WTC11 (cell line): Measurements from ENCODE around the gene HEATR5A.

Source experiments
- CTCF ChIP-seq: fragments of 200-600 bp; IDR thresholded peaks from 2 replicates; pipeline ENCODE4 v1.8.0; 2022; ENCODE audit warnings: antibody characterized with exemption
- E2F1 ChIP-seq: sonication (generic); formaldehyde crosslinking; IDR thresholded peaks from 2 replicates; pipeline ENCODE4 v1.8.0; 2022; ENCODE audit warnings: mild to moderate bottlenecking, missing genetic modification reagents
- ESRRA ChIP-seq: sonication (generic); formaldehyde crosslinking; IDR thresholded peaks from 2 replicates; pipeline ENCODE4 v1.8.1; 2022; ENCODE audit warnings: mild to moderate bottlenecking, missing genetic modification reagents, borderline replicate concordance
- ETV6 ChIP-seq: sonication (generic); formaldehyde crosslinking; IDR thresholded peaks from 2 replicates; pipeline ENCODE4 v1.8.1; 2022; ENCODE audit warnings: mild to moderate bottlenecking, missing genetic modification reagents
- JUN ChIP-seq: sonication (generic); formaldehyde crosslinking; IDR thresholded peaks from 2 replicates; pipeline ENCODE4 v1.8.0; 2023; ENCODE audit warnings: mild to moderate bottlenecking, missing genetic modification reagents
- NR3C1 ChIP-seq: sonication (generic); formaldehyde crosslinking; conservative IDR thresholded peaks from 2 replicates; pipeline ENCODE4 v1.8.1; 2023; ENCODE audit warnings: low read depth, mild to moderate bottlenecking, missing genetic modification reagents
- PRDM15 ChIP-seq: sonication (generic); formaldehyde crosslinking; IDR thresholded peaks from 2 replicates; pipeline ENCODE4 v1.8.0; 2022; ENCODE audit warnings: missing genetic modification reagents
- STAT6 ChIP-seq: sonication (generic); formaldehyde crosslinking; conservative IDR thresholded peaks from 2 replicates; pipeline ENCODE4 v1.8.1; 2023; ENCODE audit warnings: mild to moderate bottlenecking, low read depth, missing genetic modification reagents, moderate library complexity
- USF1 ChIP-seq: sonication (generic); formaldehyde crosslinking; IDR thresholded peaks from 2 replicates; pipeline ENCODE4 v1.8.0; 2022; ENCODE audit warnings: mild to moderate bottlenecking, missing genetic modification reagents
- USF2 ChIP-seq: sonication (generic); formaldehyde crosslinking; IDR thresholded peaks from 2 replicates; pipeline ENCODE4 v1.8.1; 2023; ENCODE audit warnings: mild to moderate bottlenecking, missing genetic modification reagents, moderate library complexity
- ZNF317 ChIP-seq: sonication (generic); formaldehyde crosslinking; IDR thresholded peaks from 2 replicates; pipeline ENCODE4 v1.8.1; 2023; ENCODE audit warnings: low read depth, mild to moderate bottlenecking, moderate library complexity, missing genetic modification reagents, borderline replicate concordance

GRCh38 chr14:31307198-31307597 is 113.2 kb downstream of the HEATR5A start:
- no peak for TF ChIP-seq CTCF
- TF ChIP-seq ESRRA (CRISPR knock-in tag) = no peak
- no peak for TF ChIP-seq STAT6
- TF ChIP-seq ETV6 (CRISPR knock-in tag) = no peak
- TF ChIP-seq NR3C1 (CRISPR knock-in tag) = no peak
- no peak for TF ChIP-seq JUN (CRISPR knock-in tag)
- no peak for TF ChIP-seq ZNF317 (CRISPR knock-in tag)
- TF ChIP-seq E2F1 (CRISPR knock-in tag) = no peak
- no peak for TF ChIP-seq USF1
- TF ChIP-seq PRDM15 (CRISPR knock-in tag) = no peak
- no peak for TF ChIP-seq USF2
